Brain microvascular endothelial cell (primary cell): ENCODE measurements around the gene SHCBP1L.

ENCODE experiments used
- DNase-seq: peaks from one replicate; pipeline ENCODE4 v3.0.0-alpha.2; 2020
- H3K27ac ChIP-seq: fragments of 250-450 bp; sonication (Bioruptor Pico); 2 replicates; pipeline ENCODE4 v1.5.1; 2020; ENCODE audit warnings: mild to moderate bottlenecking, moderate library complexity
- H3K27me3 ChIP-seq: fragments of 250-450 bp; sonication (Bioruptor Pico); replicated peaks from 2 replicates; pipeline ENCODE4 v1.5.1; 2020; ENCODE audit warnings: mild to moderate bottlenecking
- H3K36me3 ChIP-seq: fragments of 250-450 bp; sonication (Bioruptor Pico); replicated peaks from 2 replicates; pipeline ENCODE4 v1.5.1; 2020; ENCODE audit warnings: mild to moderate bottlenecking
- H3K4me3 ChIP-seq: 2 replicates; pipeline ENCODE4 v1.5.1; 2011; ENCODE audit warnings: low read depth, mild to moderate bottlenecking, control low read depth, low read length, moderate library complexity
- in situ Hi-C: cut with HindIII; loops from 2 replicates; pipeline ENCODE4 v1.10.0; 2017; ENCODE audit warnings: low sequenced_read_pairs, low pct_ligation_motif_present
- TF ChIP-seq, protein P1 (sequence below): IDR thresholded peaks from 2 replicates; pipeline ENCODE4 v1.5.1; 2011; ENCODE audit warnings: low read depth, mild to moderate bottlenecking, moderate library complexity, low read length, control low read depth, inconsistent platforms; ENCODE audit errors: missing control alignments

Gene SHCBP1L

DNA sequence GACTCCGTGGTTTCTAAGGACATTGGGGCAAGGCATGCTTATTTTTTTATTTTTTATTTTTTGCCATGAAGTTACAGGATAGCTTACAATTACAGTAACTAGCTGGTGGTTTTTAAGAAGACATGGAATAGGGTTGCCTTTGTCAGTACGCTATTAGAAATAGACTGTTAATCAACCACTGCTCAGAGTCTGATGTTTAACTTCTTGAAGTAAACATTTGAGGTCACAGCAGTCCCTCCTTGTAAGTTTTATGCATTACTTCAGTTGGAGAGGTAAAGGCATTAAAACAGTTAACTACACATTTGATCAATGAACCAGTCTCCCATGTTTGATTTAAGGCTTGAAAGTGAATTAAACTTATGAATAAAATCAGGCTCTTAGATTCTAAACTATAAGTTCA is 19.3 kb upstream of the SHCBP1L start:
- H3K27me3 ChIP-seq, result no peaks in the 10 kb centered on the region
- TF ChIP-seq, protein P1, sequence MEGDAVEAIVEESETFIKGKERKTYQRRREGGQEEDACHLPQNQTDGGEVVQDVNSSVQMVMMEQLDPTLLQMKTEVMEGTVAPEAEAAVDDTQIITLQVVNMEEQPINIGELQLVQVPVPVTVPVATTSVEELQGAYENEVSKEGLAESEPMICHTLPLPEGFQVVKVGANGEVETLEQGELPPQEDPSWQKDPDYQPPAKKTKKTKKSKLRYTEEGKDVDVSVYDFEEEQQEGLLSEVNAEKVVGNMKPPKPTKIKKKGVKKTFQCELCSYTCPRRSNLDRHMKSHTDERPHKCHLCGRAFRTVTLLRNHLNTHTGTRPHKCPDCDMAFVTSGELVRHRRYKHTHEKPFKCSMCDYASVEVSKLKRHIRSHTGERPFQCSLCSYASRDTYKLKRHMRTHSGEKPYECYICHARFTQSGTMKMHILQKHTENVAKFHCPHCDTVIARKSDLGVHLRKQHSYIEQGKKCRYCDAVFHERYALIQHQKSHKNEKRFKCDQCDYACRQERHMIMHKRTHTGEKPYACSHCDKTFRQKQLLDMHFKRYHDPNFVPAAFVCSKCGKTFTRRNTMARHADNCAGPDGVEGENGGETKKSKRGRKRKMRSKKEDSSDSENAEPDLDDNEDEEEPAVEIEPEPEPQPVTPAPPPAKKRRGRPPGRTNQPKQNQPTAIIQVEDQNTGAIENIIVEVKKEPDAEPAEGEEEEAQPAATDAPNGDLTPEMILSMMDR, result no peak
- no peak overlapping the region for H3K4me3 ChIP-seq

DNA sequence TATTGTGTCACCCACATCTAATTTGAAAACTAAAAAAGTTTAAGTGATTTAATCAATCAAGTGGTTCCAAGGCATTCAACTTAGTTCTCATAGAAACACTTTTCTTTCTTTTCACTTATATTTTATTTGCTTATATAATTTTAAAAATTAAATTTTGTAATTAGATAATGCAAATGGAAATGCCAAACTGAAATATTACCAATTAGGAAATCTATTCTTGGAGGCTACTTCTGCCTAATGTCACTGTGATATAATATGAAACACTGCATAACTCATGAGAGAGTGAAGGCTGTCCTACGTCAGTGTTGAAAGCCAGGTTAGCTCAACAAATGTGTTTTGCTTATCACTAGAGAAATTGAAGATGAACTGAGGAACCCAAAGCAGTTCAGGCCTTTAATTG is 18.3 kb upstream of the SHCBP1L start:
- TF ChIP-seq, protein P1, result no peak
- Histone ChIP-seq H3K4me3 (no peak overlapping the region), H3K27ac (no peak overlapping the region), H3K36me3 (no peaks in the 10 kb centered on the region), H3K27me3 (no peaks in the 10 kb centered on the region)
- in situ Hi-C loops, result no loop called here
- DNase-seq, result no peak

More for the DNA sequence above, 19.3 kb upstream of the SHCBP1L start:
- in situ Hi-C loops, result no loop called here
- Histone ChIP-seq H3K27ac (no peak overlapping the region), H3K36me3 (no peaks in the 10 kb centered on the region)
- DNase-seq, result no peak

DNA sequence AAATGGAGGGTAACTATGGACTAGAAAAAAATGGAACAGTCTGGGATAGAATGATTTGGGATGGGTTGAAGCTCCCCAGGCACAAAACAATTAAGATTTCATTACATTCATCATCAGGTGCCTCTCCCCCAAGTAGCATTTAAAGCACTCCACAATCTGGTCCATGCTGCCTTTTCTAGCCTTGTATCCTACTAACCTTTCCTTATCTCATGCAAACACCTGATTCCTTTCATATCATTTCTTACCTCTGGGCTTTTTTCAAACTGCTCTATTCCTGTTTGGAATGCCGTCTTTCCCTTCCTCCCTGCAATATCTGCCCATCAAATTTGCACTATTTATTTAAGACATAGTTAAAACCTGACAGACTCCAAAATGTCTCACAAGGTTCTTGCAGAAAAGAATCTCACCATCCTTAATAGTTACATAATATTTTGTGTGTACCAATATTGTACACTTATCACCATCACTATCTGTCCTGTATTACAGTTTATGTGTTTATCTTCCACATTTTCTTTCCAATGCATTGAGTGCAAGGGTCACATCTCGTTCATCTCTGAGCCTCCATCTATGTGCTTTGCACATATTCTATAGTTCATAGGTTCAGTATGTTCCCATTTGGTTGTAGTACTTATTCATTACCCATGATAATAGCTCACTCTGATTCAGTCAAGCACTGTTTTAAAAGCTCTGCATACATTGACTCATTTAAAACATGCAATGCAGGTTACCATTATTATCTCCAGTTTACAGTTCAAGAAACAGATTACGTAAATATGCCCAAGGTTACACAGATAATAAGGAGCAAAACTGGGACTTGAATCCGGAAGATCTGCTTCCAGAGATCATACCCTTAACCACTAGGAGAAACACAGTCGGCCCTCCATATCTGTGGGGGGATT is 16.1 kb upstream of the SHCBP1L start:
- no peak overlapping the region for H3K27ac ChIP-seq
- TF ChIP-seq, protein P1, result no peak
- no peaks in the 10 kb centered on the region for H3K36me3 ChIP-seq
- in situ Hi-C loops, result no loop called here
- DNase-seq, result no peak
- no peaks in the 10 kb centered on the region for H3K27me3 ChIP-seq
- H3K4me3 ChIP-seq, result no peak overlapping the region

DNA sequence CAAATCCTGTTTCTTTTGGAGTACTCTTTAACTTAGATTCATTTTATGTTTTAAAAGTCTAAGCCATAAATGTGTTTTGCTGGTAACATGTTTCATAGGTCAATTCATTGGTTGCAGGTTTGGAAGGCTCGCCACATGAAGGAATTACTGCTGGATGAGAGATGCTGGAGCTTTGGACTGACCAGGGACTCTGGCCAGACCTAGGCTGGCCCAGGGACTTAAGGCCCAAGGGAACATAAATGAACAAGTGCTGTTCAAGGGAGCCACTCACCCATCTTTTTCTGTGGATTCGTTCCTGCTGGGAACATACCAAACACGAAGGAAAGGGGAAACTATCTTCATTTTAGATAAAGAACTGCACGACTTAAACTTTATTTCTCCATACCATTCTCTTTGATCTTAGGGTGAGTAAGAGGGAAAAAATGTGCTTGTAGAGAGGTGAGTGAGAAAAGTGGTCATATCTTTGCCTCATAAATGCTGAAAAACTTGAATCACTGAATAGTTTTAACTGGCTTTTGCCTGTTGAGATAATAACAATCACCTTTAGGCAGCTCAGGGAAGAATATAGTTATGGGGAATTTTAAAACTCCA is 15.3 kb upstream of the SHCBP1L start:
- Histone ChIP-seq H3K4me3 (no peak overlapping the region), H3K27ac (no peak overlapping the region), H3K27me3 (no peaks in the 10 kb centered on the region), H3K36me3 (no peaks in the 10 kb centered on the region)
- in situ Hi-C loops, result no loop called here
- TF ChIP-seq, protein P1, result no peak
- DNase-seq, result no peak

DNA sequence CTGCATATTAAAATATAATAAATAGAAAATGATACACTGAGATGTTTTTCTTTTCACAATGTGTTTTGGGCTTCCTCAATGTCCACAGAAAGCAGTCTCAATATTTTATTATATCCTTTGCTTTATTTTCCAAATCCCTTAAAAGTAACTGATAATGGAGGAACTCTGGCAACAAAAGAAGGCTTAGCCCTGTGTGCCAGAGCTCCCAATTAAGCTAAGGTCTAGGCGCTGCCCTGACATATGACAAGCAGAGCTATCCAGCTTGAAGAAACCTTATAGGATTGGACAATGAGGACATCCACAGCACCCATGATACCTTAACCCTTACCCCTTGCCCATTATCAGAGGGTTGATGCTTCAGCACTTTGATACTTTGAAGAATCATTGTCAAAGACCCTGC is 12.9 kb upstream of the SHCBP1L start:
- Histone ChIP-seq H3K36me3 (no peaks in the 10 kb centered on the region), H3K4me3 (no peak overlapping the region), H3K27ac (no peak overlapping the region), H3K27me3 (no peaks in the 10 kb centered on the region)
- in situ Hi-C loops, result no loop called here
- TF ChIP-seq, protein P1, result no peak
- no peak for DNase-seq
